Measurements from ENCODE around the gene FRMD4A.
"Not testable (repeated sequence)": the region's sequence is repeated elsewhere in the genome, so short reads cannot be mapped to it uniquely, and the experiment has no call there.

Gene FRMD4A

DNA sequence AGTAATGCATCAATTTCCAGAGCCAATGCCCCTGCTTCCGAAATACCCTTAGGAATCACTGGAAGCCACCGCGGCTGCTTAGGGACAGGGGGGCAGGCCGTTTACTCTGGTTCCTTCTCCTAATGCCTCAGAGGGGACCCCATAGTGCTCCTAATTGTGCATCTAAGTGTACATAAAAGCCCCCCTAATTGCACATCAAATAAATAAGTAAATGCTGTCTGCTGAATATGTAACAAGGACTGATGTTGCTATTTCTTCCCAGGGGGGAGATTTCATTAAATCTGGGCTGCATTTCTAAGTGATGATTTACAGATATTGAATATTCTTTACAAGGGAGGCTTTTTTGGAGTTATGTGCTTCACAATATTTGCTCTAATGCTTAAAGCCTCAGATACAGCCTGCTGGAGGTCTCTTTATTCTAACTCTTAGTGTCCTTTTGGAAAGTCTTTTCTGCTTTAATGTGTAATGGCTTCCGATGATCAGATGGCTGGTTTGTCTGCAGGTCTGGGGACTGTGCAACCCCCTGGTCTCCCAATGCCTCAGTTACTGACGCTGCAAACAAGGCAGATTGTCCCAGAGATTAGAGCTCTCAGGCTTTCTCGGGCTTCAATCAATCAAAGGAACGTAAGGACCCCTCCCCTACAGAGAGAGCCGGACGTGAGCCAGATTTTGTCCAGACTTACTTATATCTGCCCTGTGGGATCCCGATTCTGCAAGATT is 601.0 kb downstream of the FRMD4A start:
- no peak for DNase-seq

DNA sequence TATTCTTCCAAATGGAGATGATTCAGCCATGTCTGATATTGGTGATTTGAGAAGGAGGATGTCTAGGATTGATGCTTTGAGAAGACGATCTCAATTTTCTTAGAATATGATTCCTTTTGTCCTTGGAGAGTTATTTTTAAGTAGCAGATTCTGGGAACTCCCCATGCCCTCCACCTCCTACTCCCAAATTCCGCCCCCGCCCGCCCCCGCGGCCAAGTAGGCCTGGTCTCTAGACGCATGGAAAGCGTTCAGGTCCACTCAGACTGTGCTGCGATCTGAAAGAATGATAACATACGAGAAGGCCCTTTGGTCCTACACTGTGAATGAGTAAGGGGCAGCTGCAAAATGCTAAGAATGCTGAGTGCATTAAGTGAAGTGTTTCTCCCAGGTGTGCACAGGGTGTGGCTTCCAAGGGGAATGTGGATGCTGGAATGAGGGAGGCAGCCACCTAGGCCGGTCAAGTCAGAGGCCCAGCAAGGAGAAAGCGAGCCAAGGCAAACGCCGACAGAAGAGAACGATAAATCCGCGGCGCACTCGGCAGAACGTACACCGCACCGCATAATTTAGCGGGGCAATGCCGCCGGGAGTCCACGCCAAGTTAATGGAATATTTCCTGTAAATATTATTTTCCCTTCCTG is 601.7 kb downstream of the FRMD4A start:
- DNase-seq = no peak

- DNase-seq = no peak
Measured at GRCh38 chr10:13725594-13725993, 605.1 kb downstream of the FRMD4A start.

- no peak for DNase-seq
Measured at GRCh38 chr10:13724484-13724883, 606.2 kb downstream of the FRMD4A start.

DNA sequence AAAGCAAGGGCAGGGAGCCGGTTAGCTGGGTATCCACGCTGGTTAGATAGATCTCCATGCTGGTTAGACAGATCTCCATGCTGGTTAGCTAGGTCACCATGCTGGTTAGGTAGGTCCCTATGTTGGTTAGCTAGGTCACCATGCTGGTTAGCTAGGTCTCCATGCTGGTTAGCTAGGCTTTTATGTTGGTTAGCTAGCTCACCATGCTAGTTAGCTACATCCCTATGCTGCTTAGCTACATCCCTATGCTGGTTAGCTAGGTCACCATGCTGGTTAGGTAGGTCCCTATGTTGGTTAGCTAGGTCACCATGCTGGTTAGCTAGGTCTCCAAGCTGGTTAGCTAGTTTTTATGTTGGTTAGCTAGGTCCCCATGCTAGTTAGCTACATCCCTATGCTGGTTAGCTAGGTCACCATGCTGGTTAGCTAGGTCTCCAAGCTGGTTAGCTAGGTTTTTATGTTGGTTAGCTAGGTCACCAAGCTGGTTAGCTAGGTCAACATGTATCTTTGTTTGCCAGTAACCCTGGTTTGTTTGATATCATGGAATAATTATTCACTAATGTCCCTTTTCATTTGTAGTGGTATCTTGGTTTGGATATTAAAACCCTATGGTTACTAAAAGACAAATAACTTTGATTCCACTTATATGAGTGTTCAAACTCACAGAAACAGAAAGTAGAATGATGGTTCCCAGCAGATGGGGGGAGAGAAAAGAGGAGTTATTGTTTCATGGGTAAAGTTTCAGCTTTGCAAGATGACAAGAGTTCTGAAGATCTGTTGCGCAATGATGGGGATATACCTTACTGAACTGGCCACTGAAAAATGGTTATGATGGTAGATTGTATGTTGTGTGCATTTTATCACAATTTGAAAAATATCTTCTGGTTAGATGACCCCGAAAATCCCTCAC is 607.7 kb downstream of the FRMD4A start:
- DNase-seq = no peak

GRCh38 chr10:13721486-13721885 is 609.2 kb downstream of the FRMD4A start:
- DNase-seq = no peak

DNA sequence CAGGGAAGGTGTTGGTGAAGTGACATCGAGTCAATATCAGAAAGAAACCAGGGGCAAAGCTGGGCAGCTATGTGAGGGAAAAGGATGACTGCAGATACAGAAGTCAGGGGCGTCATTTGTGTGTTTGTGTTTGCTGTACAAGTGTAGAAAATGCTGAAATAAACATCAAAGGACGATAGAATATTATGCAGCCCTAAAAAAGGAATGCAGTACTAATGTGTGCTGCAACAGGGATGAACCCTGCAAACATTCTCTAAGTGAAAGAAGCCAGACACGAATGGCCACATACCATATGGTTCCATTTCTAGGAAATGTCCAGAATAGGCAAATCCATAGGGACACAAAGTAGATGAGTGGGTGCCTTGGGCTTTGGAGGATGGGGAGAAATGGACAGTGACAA is 610.0 kb downstream of the FRMD4A start:
- DNase-seq = no peak

GRCh38 chr10:13719425-13719824 is 611.3 kb downstream of the FRMD4A start:
- DNase-seq = no peak

DNA sequence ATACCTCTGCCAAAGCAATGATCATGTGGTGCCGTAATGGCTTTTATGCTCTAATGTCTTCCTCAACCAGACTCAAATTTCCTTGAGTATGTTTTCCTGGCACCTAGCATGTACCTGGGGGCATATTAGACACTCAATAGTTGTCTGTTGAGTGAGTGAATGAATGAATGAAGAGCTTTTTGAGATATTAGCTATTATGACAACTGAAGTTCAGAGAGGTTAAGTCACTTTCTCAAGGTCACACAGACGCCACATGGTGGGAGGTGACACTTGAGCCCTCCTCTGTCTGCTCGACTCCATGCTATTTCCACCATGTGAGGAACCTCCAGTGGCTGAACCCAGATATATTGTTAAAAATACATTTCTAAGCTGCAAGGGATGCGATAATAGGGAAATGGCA is 611.9 kb downstream of the FRMD4A start:
- DNase-seq = no peak

GRCh38 chr10:13717936-13718772 is 612.6 kb downstream of the FRMD4A start:
- DNase-seq = peak; percentile 29

- DNase-seq = no peak
Measured at GRCh38 chr10:13717571-13717935, 613.2 kb downstream of the FRMD4A start.

DNA sequence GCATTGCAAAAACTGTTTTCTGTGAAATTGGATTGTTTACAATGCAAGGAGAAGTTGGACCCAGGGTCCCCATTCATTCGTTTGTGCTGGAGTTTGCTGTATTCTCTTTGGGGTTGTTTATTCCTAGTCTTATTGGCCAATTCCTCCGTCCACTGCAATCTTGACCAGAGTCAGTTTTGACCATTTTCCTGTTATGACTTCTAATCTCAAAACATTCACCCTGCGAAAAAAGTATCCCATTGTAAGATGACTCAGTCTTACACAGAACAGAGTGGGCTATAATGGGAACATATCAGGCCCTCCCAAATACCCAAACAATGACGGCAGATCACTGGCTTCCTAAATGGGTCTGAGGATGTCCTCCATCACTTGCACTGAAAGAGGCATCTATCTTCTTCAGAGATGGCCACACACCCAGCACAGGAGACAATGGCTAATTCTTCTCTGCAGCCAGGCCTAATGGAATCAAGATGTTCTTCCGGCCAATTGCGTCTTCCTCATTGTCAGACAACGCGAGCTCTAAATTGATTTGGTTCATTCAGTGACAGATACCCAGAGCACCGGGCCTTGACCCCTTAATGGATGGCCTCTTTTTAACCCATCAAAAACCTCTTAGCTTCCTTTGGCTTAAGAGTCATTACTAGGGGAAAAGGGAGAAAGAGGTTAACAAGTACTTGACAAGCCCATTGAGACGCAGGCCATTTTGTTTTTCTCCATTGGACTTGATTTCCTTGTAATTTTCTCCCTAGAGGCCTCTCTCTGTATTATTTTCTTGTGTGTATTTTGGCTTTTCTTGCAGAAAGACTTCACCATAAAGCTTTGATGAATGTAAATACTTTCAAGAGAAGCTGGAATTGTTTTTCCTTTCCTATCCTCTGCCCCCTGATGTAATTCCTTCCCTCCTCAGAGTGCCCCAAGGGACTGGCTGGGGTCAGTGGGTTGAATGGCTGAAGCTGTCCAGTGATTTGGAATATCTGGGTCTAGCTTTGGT is 614.3 kb downstream of the FRMD4A start:
- DNase-seq = no peak

DNA sequence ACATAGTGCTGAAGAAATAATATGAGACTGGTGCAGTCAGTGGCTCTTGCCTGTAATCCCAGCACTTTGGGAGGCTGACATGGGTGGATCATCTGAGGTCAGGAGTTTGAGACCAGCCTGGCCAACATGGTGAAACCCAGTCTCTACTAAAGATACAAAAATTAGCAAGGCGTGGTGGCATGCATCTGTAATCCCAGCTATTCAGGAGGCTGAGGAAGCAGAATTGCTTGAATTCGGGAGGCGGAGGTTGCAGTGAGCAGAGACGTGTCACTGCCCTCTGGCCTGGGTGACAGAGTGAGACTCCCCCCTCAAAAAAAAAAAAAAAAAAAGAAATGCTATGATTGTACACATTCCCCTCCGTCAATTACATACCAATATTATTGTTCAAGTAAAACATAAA is 615.1 kb downstream of the FRMD4A start:
- not testable (repeated sequence) for DNase-seq

DNA sequence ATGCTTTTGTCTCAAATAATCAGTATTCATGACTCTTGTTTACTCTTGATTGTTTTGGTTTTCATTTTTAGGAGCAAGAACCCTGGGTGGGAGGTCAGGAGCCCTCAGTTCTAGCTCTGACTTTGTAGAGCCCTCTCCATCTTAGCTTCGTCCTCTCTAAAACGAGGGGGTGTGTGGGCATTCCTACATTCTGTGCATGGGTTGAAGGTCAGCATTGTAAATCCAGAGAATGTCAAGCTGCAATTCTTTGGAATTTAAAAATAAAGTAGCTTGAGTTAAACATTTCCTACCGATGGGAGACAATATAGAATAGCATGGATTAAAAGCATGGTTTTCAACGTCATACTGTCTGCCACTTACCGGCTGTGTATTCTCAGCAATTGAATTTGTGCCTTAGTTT is 615.6 kb downstream of the FRMD4A start:
- no peak for DNase-seq

DNA sequence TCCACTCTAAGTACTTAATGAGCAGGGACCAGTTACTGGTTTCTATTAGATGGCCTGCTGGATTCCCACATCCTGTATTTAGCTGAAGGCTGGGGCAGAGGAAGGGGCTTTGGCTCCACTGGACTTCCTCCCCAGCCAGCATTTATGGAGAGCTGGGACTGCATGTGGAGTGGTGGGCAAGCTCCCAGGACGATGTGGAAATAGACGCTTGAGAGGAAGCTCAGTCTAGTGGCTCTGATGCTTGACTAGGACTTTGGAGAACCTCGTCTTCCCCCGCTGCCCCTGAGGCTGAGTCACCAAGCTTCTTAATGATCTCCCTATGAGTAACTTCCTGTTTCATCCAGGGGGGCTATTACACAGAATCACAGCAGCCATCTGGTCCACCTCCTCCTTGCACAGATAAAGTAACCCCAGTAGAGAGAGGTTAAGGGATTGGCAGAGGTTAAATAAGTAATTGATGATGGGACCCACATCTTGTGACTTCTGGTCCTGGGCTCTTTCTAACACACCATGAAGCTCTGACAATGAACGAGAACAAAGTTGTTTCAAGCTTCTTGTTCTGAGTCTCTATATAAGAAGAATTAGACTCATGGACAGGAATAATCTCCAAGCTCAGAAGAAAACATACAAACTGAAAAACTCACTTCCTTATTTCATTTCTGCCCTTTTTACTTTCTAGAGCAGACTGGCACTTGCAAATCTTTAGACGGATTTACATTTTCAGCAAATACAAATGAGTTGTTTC is 617.7 kb downstream of the FRMD4A start:
- DNase-seq = peak; percentile 6

DNA sequence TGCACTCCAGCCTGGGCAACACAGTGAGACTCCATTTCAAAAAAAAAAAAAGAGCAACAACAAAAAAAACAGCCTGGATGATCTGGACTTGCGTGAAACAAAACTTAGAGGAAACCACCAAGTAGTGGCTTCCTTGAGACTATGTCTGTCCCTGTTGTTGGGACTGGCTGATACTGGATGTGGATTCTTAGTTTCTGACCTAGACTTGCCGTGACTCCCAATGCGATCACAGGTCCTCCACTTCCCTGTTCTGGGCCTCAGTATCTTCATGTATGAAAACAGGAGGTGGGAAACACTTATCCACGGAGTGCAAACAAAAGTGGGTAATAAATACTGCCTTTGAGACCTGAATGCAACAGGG is 618.3 kb downstream of the FRMD4A start:
- DNase-seq = no peak

- no peak for DNase-seq
Measured at GRCh38 chr10:13711291-13711690, 619.4 kb downstream of the FRMD4A start.

DNA sequence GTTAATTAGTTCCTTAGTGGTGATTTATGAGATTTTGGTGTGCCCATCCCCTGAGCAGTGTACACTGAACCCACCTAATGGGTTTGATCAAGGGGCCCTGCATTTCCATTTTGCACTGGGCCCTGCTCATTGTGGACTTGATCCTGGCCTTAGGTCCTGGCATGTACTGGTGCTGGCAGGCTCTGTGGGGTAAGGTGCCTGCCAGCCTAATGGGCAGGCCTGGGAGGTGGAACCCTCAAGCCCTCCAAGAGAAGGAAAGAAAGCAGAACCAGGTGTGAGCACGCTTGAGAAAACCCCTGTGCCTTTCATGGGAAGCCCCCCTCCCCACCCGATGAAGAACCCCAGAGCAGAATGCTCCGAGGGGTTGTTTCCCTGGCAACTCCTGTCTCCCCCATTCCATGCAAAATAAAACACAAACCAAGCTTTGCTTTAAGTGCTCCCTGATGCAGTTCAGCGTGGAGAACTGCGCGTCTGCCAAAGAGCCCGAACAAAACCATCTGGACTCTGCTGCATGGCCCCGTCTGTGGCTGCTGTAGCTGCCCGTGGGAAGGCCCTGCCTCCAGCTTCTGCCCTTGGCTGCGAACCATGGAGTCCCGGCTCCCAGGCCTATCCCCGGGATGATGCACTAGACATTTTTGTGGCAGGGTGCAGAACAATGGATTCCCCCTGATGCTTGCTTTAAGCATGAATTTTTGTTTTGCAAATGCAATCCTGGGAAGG is 620.6 kb downstream of the FRMD4A start:
- no peak for DNase-seq

- no peak for DNase-seq
Measured at GRCh38 chr10:13708256-13708990, 622.3 kb downstream of the FRMD4A start.
